ENCODE results near the gene AXDND1.
A peak's percentile ranks its signal among the peaks of the same experiment; 100 is the strongest.
"Not testable (repeated sequence)": the region's sequence is repeated elsewhere in the genome, so short reads cannot be mapped to it uniquely, and the experiment has no call there.

The AXDND1 gene

GRCh38 chr1:179366093-179366800, 476 bp downstream of the AXDND1 start:
- FAIRE-seq = no peak

GRCh38 chr1:179369751-179370341, 4.1 kb downstream of the AXDND1 start:
- FAIRE-seq = peak; percentile 96

DNA sequence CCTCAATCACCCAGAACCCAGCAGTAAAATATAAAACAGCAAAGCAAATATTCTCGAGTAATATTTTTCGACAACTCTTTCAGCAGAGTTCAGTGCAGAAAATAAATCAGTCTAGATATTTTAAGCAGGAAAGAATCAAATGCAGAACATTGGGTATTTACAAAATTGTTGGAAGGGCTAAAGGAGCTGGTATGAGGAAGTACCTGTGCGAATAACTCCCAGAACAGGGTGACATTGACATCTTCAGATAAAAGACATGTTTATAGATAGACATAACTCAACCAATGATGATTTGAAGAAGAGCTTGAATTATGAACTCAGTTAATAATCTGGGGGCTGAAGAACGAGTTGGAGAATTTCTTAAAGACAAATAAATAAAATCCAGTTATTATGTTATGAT, 6.4 kb downstream of the AXDND1 start:
- FAIRE-seq = no peak

DNA sequence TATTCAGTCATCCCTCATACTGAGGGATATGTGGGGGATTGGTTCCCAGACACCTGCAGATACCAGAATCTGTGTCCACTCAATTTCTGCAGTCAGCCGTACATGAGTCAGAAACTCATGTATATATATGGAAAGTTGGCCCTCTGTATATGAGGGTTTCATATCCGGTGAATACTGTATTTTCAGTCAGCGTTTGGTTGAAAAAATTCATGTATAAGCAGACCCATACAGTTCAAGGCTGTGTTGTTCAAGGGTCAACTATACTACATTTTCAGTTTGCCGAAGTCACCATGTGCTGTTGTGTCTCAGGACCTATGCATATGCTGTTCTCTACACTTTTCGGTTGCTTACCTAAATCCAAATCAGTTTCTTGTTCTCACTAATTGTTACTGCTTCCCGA, 10.5 kb downstream of the AXDND1 start:
- FAIRE-seq = no peak

GRCh38 chr1:179380299-179380698, 14.5 kb downstream of the AXDND1 start:
- FAIRE-seq = no peak

DNA sequence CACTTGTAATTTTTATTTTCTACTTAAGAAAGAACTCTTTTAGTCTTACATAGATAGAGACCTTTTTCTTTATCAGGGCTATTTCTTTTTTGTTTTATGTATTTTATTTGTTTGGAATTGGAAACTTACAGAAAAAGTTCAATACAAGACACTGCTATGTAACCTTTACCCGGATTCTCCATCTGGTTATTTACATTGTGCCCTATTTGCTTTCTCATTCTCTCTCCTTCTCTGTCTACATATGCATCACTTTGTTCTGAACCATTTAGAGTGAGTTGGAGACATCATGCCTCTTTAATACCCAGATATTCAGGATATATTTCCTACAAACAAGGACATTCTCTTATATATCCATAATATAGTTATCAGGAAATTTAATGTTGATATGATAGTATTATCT, 18.3 kb downstream of the AXDND1 start:
- FAIRE-seq = peak; percentile 11

DNA sequence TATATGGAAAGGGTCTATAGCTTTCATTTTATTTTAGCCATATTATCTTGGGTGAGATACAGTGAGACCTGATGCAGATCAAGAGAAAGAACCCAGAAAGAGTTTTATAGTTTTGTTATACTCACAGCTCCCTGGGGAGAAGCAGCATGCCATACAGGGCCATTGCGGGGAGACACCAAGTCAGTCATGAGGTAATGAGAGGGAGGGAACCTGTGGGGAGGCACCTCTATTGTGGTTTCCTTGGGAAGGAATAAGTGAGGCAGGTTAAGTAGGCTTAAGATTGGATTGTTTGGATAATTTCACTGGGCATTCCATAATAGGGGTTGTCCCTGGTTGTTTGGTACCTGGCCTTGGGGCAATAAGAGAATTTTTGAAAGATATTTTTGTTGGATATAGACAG, 19.7 kb downstream of the AXDND1 start:
- FAIRE-seq = no peak

GRCh38 chr1:179393721-179394120, 27.9 kb downstream of the AXDND1 start:
- FAIRE-seq = no peak

GRCh38 chr1:179399399-179399798, 33.6 kb downstream of the AXDND1 start:
- not testable (repeated sequence) for FAIRE-seq

- FAIRE-seq = not testable (repeated sequence)
Measured at GRCh38 chr1:179417760-179418159, 52.0 kb downstream of the AXDND1 start.

- FAIRE-seq = not testable (repeated sequence)
Measured at GRCh38 chr1:179418706-179419105, 52.9 kb downstream of the AXDND1 start.

- no peak for FAIRE-seq
Measured at GRCh38 chr1:179424610-179425009, 58.8 kb downstream of the AXDND1 start.

DNA sequence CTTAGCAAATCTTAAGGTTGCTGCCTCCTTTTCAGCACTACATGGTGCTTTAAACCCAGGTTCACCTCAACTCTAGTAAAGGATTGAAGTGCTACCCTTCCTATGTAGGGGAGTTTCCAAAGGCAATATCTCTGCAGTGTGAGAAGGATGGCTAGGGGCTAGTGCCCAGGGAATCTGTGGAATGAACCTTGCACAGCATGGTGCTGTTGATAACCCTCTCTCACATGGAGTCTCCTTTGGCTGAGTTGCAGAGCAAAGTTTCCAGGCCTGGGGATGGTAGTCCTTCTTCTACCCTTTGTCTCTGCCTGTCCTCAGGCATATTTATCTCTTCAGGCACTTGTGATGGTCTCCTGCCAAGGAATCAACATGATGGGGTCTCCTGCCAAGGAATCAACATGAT, 59.4 kb downstream of the AXDND1 start:
- no peak for FAIRE-seq

GRCh38 chr1:179437171-179437570, 71.4 kb downstream of the AXDND1 start:
- FAIRE-seq = no peak

DNA sequence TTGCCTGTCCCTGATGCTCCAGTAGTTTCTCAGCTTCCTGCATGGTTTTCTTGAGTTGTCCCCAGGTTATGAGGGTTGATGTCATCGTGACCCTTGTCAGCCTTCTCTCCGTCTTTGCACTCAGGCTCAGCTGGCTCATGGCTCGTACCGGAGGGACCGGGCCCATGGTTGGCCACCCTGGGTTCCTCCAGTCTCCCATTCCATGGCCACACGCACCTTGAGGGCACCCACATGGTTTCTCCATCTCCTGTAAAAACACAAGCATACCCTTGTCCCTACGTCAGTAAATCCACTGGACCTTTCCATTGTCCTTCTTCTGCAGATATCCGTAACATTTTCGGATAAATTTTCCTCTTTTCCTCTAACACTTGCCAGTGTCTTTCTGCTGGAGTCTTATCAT, 73.9 kb downstream of the AXDND1 start:
- FAIRE-seq = not testable (repeated sequence)

DNA sequence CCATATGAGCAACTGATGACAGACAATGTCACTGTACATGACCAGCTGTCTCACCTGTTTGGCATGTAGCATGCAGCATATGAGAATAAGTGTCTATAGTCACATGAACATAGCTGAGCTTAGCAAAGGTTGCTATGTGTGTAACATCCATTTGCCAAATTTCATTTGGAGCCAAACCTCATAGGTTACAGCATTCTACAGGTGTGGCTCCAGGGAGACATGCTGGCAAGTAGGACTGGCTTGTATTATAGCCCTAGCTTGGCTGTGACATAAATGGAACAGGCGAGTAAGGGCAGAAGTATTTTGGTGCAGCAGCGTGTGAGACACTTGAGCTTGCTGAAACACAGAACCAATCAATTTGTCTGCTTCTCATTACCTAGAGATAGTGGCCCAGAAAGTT, 74.5 kb downstream of the AXDND1 start:
- FAIRE-seq = not testable (repeated sequence)

- no peak for FAIRE-seq
Measured at GRCh38 chr1:179440971-179441370, 75.2 kb downstream of the AXDND1 start.

- no peak for FAIRE-seq
Measured at GRCh38 chr1:179441501-179441900, 75.7 kb downstream of the AXDND1 start.

GRCh38 chr1:179442846-179443245, 77.1 kb downstream of the AXDND1 start:
- not testable (repeated sequence) for FAIRE-seq

DNA sequence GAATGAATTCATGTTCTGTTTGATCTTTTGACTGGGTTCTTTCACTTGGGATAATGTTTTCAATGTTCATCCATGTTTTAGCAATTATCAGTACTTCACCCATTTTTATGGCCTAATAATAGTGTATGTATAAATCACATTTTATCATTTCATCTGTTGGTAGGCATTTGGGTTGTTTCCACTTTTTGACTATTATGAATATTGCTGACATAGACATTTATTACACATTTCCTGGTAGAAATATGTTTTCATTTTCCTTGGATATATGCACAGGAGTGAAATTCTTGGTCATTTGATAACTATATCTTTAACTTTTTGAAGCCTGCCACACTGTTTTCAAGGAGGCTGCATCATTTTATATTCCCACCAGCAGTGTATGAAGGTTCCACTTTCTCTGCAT, 79.8 kb downstream of the AXDND1 start:
- FAIRE-seq = no peak

- no peak for FAIRE-seq
Measured at GRCh38 chr1:179447489-179447888, 81.7 kb downstream of the AXDND1 start.

- no peak for FAIRE-seq
Measured at GRCh38 chr1:179448437-179449149, 82.8 kb downstream of the AXDND1 start.

DNA sequence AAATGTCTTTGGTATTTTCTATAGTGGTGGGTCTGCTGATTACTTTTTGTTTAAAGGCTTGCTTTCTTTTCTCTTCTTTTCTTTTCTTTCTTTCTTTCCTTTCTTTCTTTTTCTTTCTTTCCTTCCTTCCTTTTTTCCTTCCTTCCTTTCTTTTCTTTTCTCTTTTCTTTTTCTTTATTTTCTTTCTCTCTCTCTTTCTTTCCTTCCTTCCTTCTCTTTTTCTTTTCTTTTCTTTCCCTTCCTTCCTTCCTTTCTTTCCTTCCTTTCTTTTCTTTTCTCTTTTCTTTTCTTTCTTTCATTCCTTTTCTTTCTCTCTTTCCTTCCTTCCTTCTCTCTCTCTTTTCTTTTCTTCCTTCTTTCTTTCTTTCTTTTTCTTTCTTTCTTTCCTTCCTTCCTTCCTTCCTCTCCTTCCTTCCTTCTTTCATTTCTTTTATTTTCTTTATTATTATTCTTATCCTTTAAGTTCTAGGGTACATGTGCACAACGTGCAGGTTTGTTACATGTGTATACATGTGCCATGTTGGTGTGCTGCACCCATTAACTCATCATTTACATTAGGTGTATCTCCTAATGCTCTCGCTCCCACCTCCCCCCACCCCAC, 93.9 kb downstream of the AXDND1 start:
- not testable (repeated sequence) for FAIRE-seq

DNA sequence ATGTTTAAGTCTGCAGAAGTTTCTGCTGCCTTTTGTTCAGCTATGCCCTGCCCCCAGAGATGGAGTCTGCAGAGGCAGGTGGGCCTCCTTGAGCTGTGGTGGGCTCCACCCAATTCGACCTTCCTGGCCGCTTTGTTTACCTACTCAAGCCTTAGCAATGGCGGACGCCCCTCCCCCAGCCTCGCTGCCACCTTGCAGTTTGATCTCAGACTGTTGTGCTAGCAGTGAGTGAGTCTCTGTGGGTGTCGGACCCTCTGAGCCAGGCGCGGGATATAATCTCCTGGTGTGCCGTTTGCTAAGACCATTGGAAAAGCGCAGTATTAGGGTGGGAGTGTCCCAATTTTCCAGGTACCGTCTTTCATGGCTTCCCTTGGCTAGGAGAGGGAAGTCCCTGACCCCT, 99.9 kb downstream of the AXDND1 start:
- FAIRE-seq = not testable (repeated sequence)

All from G401.6 (cell line).